Endothelial cell of umbilical vein (primary cell): Measurements from ENCODE around the gene ME3. TPM values are rescaled to one million over a fixed set of nuclear protein-coding genes. Genes with fewer than 3 reads are reported as not detected.

Experiments used
- BruUV-seq: library from RNA; stranded (reverse); fragments of 400-500 nt; replicated peaks from 2 replicates; lab custom pipeline; 2021; lab: Mats Ljungman, UMichigan
- CTCF ChIA-PET: fragments of 300-600, 350-600 bp; sonication (Branson Sonifier 250); formaldehyde crosslinking; loops from one replicate; lab custom pipeline; 2021; ENCODE audit warnings: antibody characterized with exemption, inconsistent platforms; lab: Charles Lee
- POLR2A ChIA-PET: fragments of 300-600, 350-600 bp; sonication (Branson Sonifier 250); formaldehyde crosslinking; loops from one replicate; lab custom pipeline; 2021; ENCODE audit warnings: antibody characterized with exemption, inconsistent platforms; lab: Charles Lee
- DNase-seq: peaks from one replicate; pipeline ENCODE4 v3.0.0-alpha.2; 2011; ENCODE audit warnings: low read depth, low spot score
- FAIRE-seq: peaks from 2 replicates; lab custom pipeline; 2011; peaks lifted over from hg19 to GRCh38; lab: Jason Lieb, UNC
- H2AFZ ChIP-seq: 2 replicates; pipeline ENCODE4 v1.6.0; 2012; ENCODE audit warnings: low read depth, low read length, control low read depth, inconsistent platforms
- H3K27ac ChIP-seq: 2 replicates; pipeline ENCODE4 v1.5.1; 2011; ENCODE audit warnings: low read depth, mild to moderate bottlenecking, control low read depth, low read length, moderate library complexity; ENCODE audit not compliant: insufficient read depth
- H3K27me3 ChIP-seq, 2 experiments: 2 replicates each; pipeline versions ENCODE4 v1.6.0 to v1.6.1; 2011; ENCODE audit warnings: low read length in 2 of 2, mixed read lengths in 1 of 2; ENCODE audit not compliant: control insufficient read depth in 2 of 2, insufficient read depth in 2 of 2
- H3K36me3 ChIP-seq, 2 experiments: 2 replicates in 1 of 2; 3 replicates in 1 of 2; pipeline ENCODE4 v1.5.1; 2011; ENCODE audit warnings: low read length in 2 of 2, mild to moderate bottlenecking in 1 of 2, moderate library complexity in 1 of 2; ENCODE audit not compliant: control insufficient read depth in 2 of 2, insufficient read depth in 2 of 2; ENCODE audit errors: extremely low read depth in 1 of 2
- H3K4me1 ChIP-seq: 3 replicates; pipeline ENCODE4 v1.5.1; 2011; ENCODE audit warnings: mild to moderate bottlenecking, low read length; ENCODE audit not compliant: control insufficient read depth, insufficient read depth; ENCODE audit errors: extremely low read depth
- H3K4me2 ChIP-seq: 2 replicates; pipeline ENCODE4 v1.6.1; 2011; ENCODE audit warnings: low read length, control low read depth, mixed read lengths; ENCODE audit not compliant: insufficient read depth
- H3K4me3 ChIP-seq, 3 experiments: fragments of 200-600 bp in 1 of 3; sonication (generic), shearing (Covaris generic) in 1 of 3; replicated peaks in 1 of 3; 2 replicates each; pipeline ENCODE4 v1.5.1; 2011 to 2016; ENCODE audit warnings: control low read depth in 3 of 3, low read length in 3 of 3, mild to moderate bottlenecking in 2 of 3, inconsistent platforms in 1 of 3, low read depth in 1 of 3, moderate library complexity in 1 of 3; ENCODE audit not compliant: insufficient read depth in 1 of 3
- H3K79me2 ChIP-seq: 2 replicates; pipeline ENCODE4 v1.6.0; 2012; ENCODE audit warnings: low read length, inconsistent platforms; ENCODE audit not compliant: control insufficient read depth, insufficient read depth
- H3K9ac ChIP-seq: replicated peaks from 2 replicates; pipeline ENCODE3; 2011; ENCODE audit warnings: low read length, control low read depth; ENCODE audit not compliant: insufficient read depth; ENCODE audit errors: extremely low read depth
- H3K9me1 ChIP-seq: replicated peaks from 3 replicates; pipeline ENCODE4 v1.6.0; 2011; ENCODE audit warnings: mild to moderate bottlenecking, low read length; ENCODE audit not compliant: control insufficient read depth, insufficient read depth; ENCODE audit errors: extremely low read depth
- H3K9me3 ChIP-seq: replicated peaks from 2 replicates; pipeline ENCODE4 v1.5.1; 2012; ENCODE audit warnings: low read length, inconsistent platforms; ENCODE audit not compliant: control insufficient read depth, insufficient read depth
- H4K20me1 ChIP-seq: replicated peaks from 2 replicates; pipeline ENCODE3; 2011; ENCODE audit warnings: mild to moderate bottlenecking, low read length; ENCODE audit not compliant: control insufficient read depth, insufficient read depth; ENCODE audit errors: extremely low read depth
- JUN ChIP-seq: IDR thresholded peaks from 2 replicates; pipeline ENCODE4 v1.6.1; 2011; ENCODE audit warnings: borderline replicate concordance, low read depth; ENCODE audit not compliant: insufficient read length, insufficient read depth
- MYC ChIP-seq: IDR thresholded peaks from one replicate; pipeline ENCODE4 v1.6.1; 2011; ENCODE audit warnings: mild to moderate bottlenecking, low read depth, low read length
- POLR2AphosphoS5 ChIP-seq: IDR thresholded peaks from 2 replicates; pipeline ENCODE4 v1.6.1; 2012; ENCODE audit warnings: low read depth, mild to moderate bottlenecking, control low read depth, low read length, moderate library complexity; ENCODE audit not compliant: insufficient read depth
- dilution Hi-C: fragments of 300-500 bp; cut with MboI; formaldehyde crosslinking; loops from one replicate; pipeline ENCODE4 v1.15.0; 2019; ENCODE audit warnings: low sequenced_read_pairs; ENCODE audit not compliant: extremely low pct_ligation_motif_present
- intact Hi-C: fragments of 100-400 bp; cut with micrococcal nuclease; formaldehyde crosslinking; loops from one replicate; pipeline ENCODE4 v1.10.0; 2022
- polyA plus RNA-seq, 4 experiments: library from polyadenylated mRNA; depleted of rRNA in 3 of 4; stranded (reverse) in 3 of 4; unstranded in 1 of 4; fragments of >200 nt; gene quantifications; 2 replicates each; pipeline versions ENCODE4 v1.2.1 to v1.2.3, GENCODE V29; 2011 to 2012; ENCODE audit warnings: missing spikeins in 1 of 4
- total RNA-seq: library from RNA; stranded (reverse); gene quantifications from 2 replicates; pipeline ENCODE4 v1.2.3, GENCODE V29; 2021
- TF ChIP-seq, protein P1 (sequence below): IDR thresholded peaks from 2 replicates; pipeline ENCODE4 v1.6.1; 2011; ENCODE audit not compliant: insufficient read depth, insufficient read length

ME3 gene
- total and polyA plus RNA-seq, 2 donors (not counting 3 experiments of a cell fraction or from before 2014, with no cell fraction given): 26.9 to 30.4 TPM

DNA sequence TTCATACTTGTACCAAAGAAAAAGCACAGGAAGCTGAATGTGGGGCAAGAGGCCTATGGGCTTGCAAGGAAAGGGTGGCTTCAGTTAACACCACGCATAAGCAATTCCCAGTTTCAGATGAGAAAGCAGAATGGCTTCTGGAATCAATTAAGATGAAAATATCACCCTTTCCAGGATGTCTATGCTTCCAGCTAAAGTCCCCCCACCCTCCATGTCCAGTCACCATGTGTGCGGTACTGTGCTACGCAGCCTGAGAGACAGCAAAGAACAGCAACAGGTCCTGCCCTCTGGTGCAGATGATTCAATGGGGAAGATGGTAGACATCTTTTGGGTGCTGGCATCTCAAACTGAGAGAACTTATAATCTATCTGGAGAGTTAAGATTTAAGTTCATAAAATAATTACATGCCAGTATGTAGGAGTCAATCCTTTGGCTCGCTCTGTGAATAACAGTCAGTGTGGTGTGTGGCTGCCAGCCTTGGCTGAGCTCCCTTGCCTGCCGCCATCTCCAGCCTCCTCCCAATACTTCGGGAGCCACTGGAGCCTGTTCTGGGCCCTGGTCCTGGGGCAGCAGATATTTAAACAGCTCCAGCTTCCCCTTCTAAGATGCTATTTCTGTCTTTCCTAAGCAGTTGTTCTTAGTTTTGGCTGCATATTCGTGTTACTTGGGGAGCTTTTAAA is 44.5 kb downstream of the ME3 start:
- Histone ChIP-seq H3K9me1 (no peaks in the 10 kb centered on the region), H4K20me1 (no peaks in the 10 kb centered on the region), H2AFZ (no peak overlapping the region), H3K4me1 (peaks cover 9% of the 10 kb centered on the region), H3K79me2 (no peaks in the 10 kb centered on the region), H3K9me3 (no peaks in the 10 kb centered on the region), H3K27ac (no peak overlapping the region), H3K9ac (no peak overlapping the region), H3K4me2 (no peak overlapping the region), H3K4me3 (no peak overlapping the region), H3K36me3 (no peaks in the 10 kb centered on the region), H3K27me3 (no peaks in the 10 kb centered on the region)
- TF ChIP-seq MYC: no peak
- no peak for FAIRE-seq
- no TSS peak for BruUV-seq
- ChIA-PET POLR2A (interaction anchor here (0.6 kb wide), 1 partner anchor 34 kb away, joined by 3 read pairs; no protein-coding TSS in a partner anchor), CTCF (interaction anchor here (2.2 kb wide), 1 partner anchor 19 kb away, joined by 6 read pairs; no protein-coding TSS in a partner anchor)
- intact Hi-C loops (no loop called here), dilution Hi-C loops (no loop called here)
- DNase-seq: no peak

DNA sequence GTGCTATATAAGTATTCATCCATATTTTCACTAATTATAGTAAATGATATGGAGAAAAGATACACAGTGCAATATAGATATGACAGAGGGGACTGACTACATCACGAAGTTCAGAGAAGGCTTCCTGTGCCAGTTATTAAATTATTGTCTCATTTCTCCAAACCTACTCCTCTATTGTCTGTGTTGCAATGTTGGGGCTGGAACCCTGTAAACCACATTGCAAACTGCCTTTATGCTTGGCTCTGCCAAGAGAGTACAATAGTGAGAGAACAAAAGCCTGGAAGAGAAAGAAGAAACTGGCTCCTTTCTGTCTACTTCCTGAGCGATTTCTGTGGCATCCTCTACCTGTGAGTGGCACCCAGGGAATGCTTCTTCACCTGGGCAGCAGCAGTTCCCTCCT is 46.4 kb downstream of the ME3 start:
- no peak overlapping the region for H3K9ac ChIP-seq
- ChIA-PET POLR2A (no interaction called here), CTCF (interaction anchor here (2.2 kb wide), 1 partner anchor 18 kb away, joined by 6 read pairs; no protein-coding TSS in a partner anchor)
- no peak overlapping the region for H2AFZ ChIP-seq
- no peaks in the 10 kb centered on the region for H3K79me2 ChIP-seq
- H3K27me3 ChIP-seq: no peaks in the 10 kb centered on the region
- no peaks in the 10 kb centered on the region for H3K36me3 ChIP-seq
- no TSS peak for BruUV-seq
- H3K4me2 ChIP-seq: no peak overlapping the region
- dilution Hi-C loops: no loop called here
- no peak for FAIRE-seq
- intact Hi-C loops: no loop called here
- no peaks in the 10 kb centered on the region for H4K20me1 ChIP-seq
- TF ChIP-seq, protein P1, sequence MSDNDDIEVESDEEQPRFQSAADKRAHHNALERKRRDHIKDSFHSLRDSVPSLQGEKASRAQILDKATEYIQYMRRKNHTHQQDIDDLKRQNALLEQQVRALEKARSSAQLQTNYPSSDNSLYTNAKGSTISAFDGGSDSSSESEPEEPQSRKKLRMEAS: no peak
- TF ChIP-seq POLR2AphosphoS5 (no peak), JUN (no peak)
- H3K4me3 ChIP-seq: no peak overlapping the region
- no peak overlapping the region for H3K27ac ChIP-seq
- H3K9me1 ChIP-seq: no peaks in the 10 kb centered on the region
- no peak for DNase-seq
- H3K4me1 ChIP-seq: peaks cover 4% of the 10 kb centered on the region
- no peaks in the 10 kb centered on the region for H3K9me3 ChIP-seq
